CD4-positive, alpha-beta T cell treated with Interleukin-17A for 4 hours (primary cell): Measurements from ENCODE around the gene TCN2.
"Not testable (repeated sequence)": the region's sequence is repeated elsewhere in the genome, so short reads cannot be mapped to it uniquely, and the experiment has no call there.

ENCODE experiments used
- DNase-seq: peaks from one replicate; pipeline ENCODE4 v3.0.0-alpha.2; 2020; ENCODE audit warnings: mixed read lengths

Gene TCN2

GRCh38 chr22:30606455-30607299, at the start of gene TCN2:
TCN2 (plus strand) TSS chr22:30607174; CDS start chr22:30607332, 158 bp downstream.
- peak; percentile 53 for DNase-seq

GRCh38 chr22:30557243-30557642, 49.7 kb upstream of the TCN2 start:
- DNase-seq: no peak

GRCh38 chr22:30559889-30560288, 47.1 kb upstream of the TCN2 start:
- DNase-seq: no peak

- peak; percentile 7 for DNase-seq
Observed at GRCh38 chr22:30560643-30561202, 46.3 kb upstream of the TCN2 start.

- DNase-seq: no peak
Observed at GRCh38 chr22:30561402-30562189, 45.4 kb upstream of the TCN2 start.

GRCh38 chr22:30562366-30562765, 44.6 kb upstream of the TCN2 start:
- no peak for DNase-seq

- DNase-seq: no peak
Observed at GRCh38 chr22:30564045-30564760, 42.8 kb upstream of the TCN2 start.

- no peak for DNase-seq
Observed at GRCh38 chr22:30564761-30565119, 42.2 kb upstream of the TCN2 start.

- DNase-seq: no peak
Observed at GRCh38 chr22:30565341-30565740, 41.6 kb upstream of the TCN2 start.

- DNase-seq: no peak
Observed at GRCh38 chr22:30566125-30566524, 40.8 kb upstream of the TCN2 start.

- DNase-seq: not testable (repeated sequence)
Observed at GRCh38 chr22:30567277-30567676, 39.7 kb upstream of the TCN2 start.

GRCh38 chr22:30568137-30568805, 38.7 kb upstream of the TCN2 start:
- DNase-seq: no peak

- no peak for DNase-seq
Observed at GRCh38 chr22:30569674-30570202, 37.2 kb upstream of the TCN2 start.

GRCh38 chr22:30572210-30572609, 34.8 kb upstream of the TCN2 start:
- no peak for DNase-seq

GRCh38 chr22:30572840-30573593, 34.0 kb upstream of the TCN2 start:
- DNase-seq: no peak

GRCh38 chr22:30573594-30574094, 33.3 kb upstream of the TCN2 start:
- DNase-seq: no peak

GRCh38 chr22:30574095-30574981, 32.6 kb upstream of the TCN2 start, which contains the start of gene GAL3ST1:
GAL3ST1 (minus strand) TSS chr22:30574665; CDS start chr22:30557392, 17,273 bp downstream.
- DNase-seq: no peak

GRCh38 chr22:30574997-30575671, 31.8 kb upstream of the TCN2 start:
- no peak for DNase-seq

GRCh38 chr22:30575859-30576258, 31.1 kb upstream of the TCN2 start:
- DNase-seq: no peak
